ENCODE measurements around the gene YEATS2. TPM values are rescaled to one million over a fixed set of nuclear protein-coding genes. Genes with fewer than 3 reads are reported as not detected.

YEATS2 gene
- 10 to 100 TPM; 19.0 to 24.6 (median 20.7) TPM for total RNA-seq (2021; fragmentation: NEBNext Ultra II Directional; extraction: Animal tissue kit (Norgen Biotek cat#: 25700))
- long read RNA-seq, full-length matches to known transcripts: 1 of 12 reads
- long read RNA-seq, partial matches to known transcripts: 1 of 12 reads
- long read RNA-seq, other reads (novel, unspliced or antisense): 10 of 12 reads

GRCh38 chr3:183697610-183698317 lies at the start of gene YEATS2:
Gene YEATS2 (plus strand): TSS chr3:183697797. CDS start chr3:183715163, 17,366 bp downstream.
- Mint-ChIP-seq H3K4me1 (ENCODE audit: low read depth) (peaks cover 43% of the 10 kb centered on the region), H3K4me3 (peak within 1 kb of the TSS; percentile 89), H3K27ac (peak within 1 kb of the TSS; percentile 67), H3K9me3 (no peaks in the 10 kb centered on the region), H3K27me3 (ENCODE audit: insufficient read depth) (no peaks in the 10 kb centered on the region; the same call in 1 of the 2 replicates), H3K36me3 (ENCODE audit: low read depth) (peaks cover 7% of the 10 kb centered on the region)
- DNase-seq: peak; percentile 21
- TF ChIP-seq CTCF (IDR thresholded peaks at IDR 0.05): no peak

- no peaks in the 10 kb centered on the region; the same call in 1 of the 2 replicates for H3K27me3 Mint-ChIP-seq (ENCODE audit: insufficient read depth)
- DNase-seq: peak; percentile 50
- TF ChIP-seq CTCF (IDR thresholded peaks at IDR 0.05): no peak
- H3K36me3 Mint-ChIP-seq (ENCODE audit: low read depth): peaks cover 27% of the 10 kb centered on the region
- H3K4me3 Mint-ChIP-seq: no peak overlapping the region
- peaks cover 14% of the 10 kb centered on the region for H3K4me1 Mint-ChIP-seq (ENCODE audit: low read depth)
- no peak overlapping the region for H3K27ac Mint-ChIP-seq
- peaks cover 28% of the 10 kb centered on the region for H3K9me3 Mint-ChIP-seq
Measured at GRCh38 chr3:183650554-183650953, 47.0 kb upstream of the YEATS2 start.

GRCh38 chr3:183653209-183654064 lies 44.2 kb upstream of the YEATS2 start:
- Mint-ChIP-seq H3K9me3 (peaks cover 28% of the 10 kb centered on the region), H3K27me3 (ENCODE audit: insufficient read depth) (no peaks in the 10 kb centered on the region; the same call in 1 of the 2 replicates), H3K4me3 (no peak overlapping the region), H3K27ac (no peak overlapping the region), H3K4me1 (ENCODE audit: low read depth) (peaks cover 14% of the 10 kb centered on the region), H3K36me3 (ENCODE audit: low read depth) (peaks cover 31% of the 10 kb centered on the region)
- no peak for TF ChIP-seq CTCF (IDR thresholded peaks at IDR 0.05)
- DNase-seq: no peak

GRCh38 chr3:183654727-183655126 lies 42.9 kb upstream of the YEATS2 start:
- H3K9me3 Mint-ChIP-seq: peaks cover 28% of the 10 kb centered on the region
- no peak for TF ChIP-seq CTCF (IDR thresholded peaks at IDR 0.05)
- no peak for DNase-seq
- no peaks in the 10 kb centered on the region; the same call in 1 of the 2 replicates for H3K27me3 Mint-ChIP-seq (ENCODE audit: insufficient read depth)
- H3K36me3 Mint-ChIP-seq (ENCODE audit: low read depth): peaks cover 31% of the 10 kb centered on the region
- no peak overlapping the region for H3K27ac Mint-ChIP-seq
- H3K4me1 Mint-ChIP-seq (ENCODE audit: low read depth): peaks cover 13% of the 10 kb centered on the region
- no peak overlapping the region for H3K4me3 Mint-ChIP-seq

- TF ChIP-seq CTCF (IDR thresholded peaks at IDR 0.05): no peak
- Mint-ChIP-seq H3K9me3 (no peaks in the 10 kb centered on the region), H3K4me3 (no peak overlapping the region), H3K36me3 (ENCODE audit: low read depth) (peaks cover under 1% of the 10 kb centered on the region; the same call in 1 of the 2 replicates), H3K27ac (no peak overlapping the region), H3K4me1 (ENCODE audit: low read depth) (peaks cover 20% of the 10 kb centered on the region), H3K27me3 (ENCODE audit: insufficient read depth) (no peaks in the 10 kb centered on the region)
- no peak for DNase-seq
Measured at GRCh38 chr3:183662099-183662498, 35.5 kb upstream of the YEATS2 start.

Data from HFFc6 (cell line).